ENCODE data around the gene AK8.

DNA sequence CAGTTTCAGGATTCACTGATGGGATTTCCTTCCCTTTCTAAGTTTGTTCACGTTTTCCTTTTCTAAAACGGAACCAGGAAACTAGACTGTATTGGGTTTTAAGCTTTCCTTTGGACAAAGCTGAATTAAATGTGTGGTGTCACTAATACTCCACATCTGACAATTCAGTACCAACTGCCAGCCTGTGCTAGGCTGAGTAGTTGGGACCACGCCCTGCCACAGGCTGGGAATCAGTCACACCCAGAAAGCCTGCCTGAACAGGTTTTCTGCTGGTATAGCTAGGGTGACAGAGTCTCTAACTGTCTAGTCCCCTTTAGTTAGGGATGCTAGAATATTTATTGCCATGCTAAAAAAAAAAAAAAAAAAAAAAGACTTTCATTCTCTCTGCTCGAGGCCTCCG, 16.3 kb upstream of the AK8 start:
- TF ChIP-seq CTCF (conservative IDR thresholded peaks at IDR 0.05; ENCODE audit: low read length) (no peak), EZH2phosphoT487 (IDR thresholded peaks at IDR 0.05; ENCODE audit: borderline replicate concordance) (no peak)

Measured in Loucy (cell line).